Prostate gland (tissue), 2 donors: ENCODE data around the gene ZCCHC10. TPM values are rescaled to one million over a fixed set of nuclear protein-coding genes. Genes with fewer than 3 reads are reported as not detected.

Experiments
- DNase-seq: peaks from one replicate; pipeline ENCODE4 v3.0.0-alpha.2; 2019; ENCODE audit warnings: low spot score
- H3K27ac ChIP-seq, 2 donors: fragments of 200-600 bp; sonication (generic); 2 replicates each; pipeline ENCODE4 v1.5.1; 2017 to 2019
- H3K27me3 ChIP-seq: fragments of 200-600 bp; sonication (generic); replicated peaks from 2 replicates; pipeline ENCODE4 v1.5.1; 2019; ENCODE audit not compliant: insufficient read depth
- H3K36me3 ChIP-seq, 2 donors: fragments of 200-600 bp; sonication (generic); 1 replicate in 1 of 2; 2 replicates in 1 of 2; pipeline versions ENCODE4 v1.5.1 to v1.8.1; 2017 to 2019
- H3K4me1 ChIP-seq: fragments of 200-600 bp; sonication (generic); replicated peaks from 2 replicates; pipeline ENCODE4 v1.5.1; 2019
- H3K4me3 ChIP-seq, 2 donors: fragments of 200-600 bp; sonication (generic); 2 replicates each; pipeline ENCODE4 v1.5.1; 2017 to 2019
- H3K9me3 ChIP-seq: fragments of 200-600 bp; sonication (generic); 2 replicates; pipeline ENCODE4 v1.5.1; 2017
- CTCF ChIP-seq, 4 experiments: fragments of 200-600 bp in 2 of 4; fragments of 450-650 bp in 2 of 4; sonication (generic) in 2 of 4; IDR thresholded peaks; 1 replicate in 3 of 4; 2 replicates in 1 of 4; pipeline ENCODE4 v1.5.1; 2016 to 2019; ENCODE audit warnings: antibody characterized with exemption in 4 of 4, mild to moderate bottlenecking in 2 of 4, moderate library complexity in 2 of 4
- POLR2A ChIP-seq: fragments of 450-650 bp; IDR thresholded peaks from one replicate; pipeline ENCODE4 v1.6.1; 2016; ENCODE audit warnings: antibody characterized with exemption, mild to moderate bottlenecking
- POLR2AphosphoS5 ChIP-seq: sonication (generic); formaldehyde crosslinking; IDR thresholded peaks from one replicate; pipeline ENCODE4 v1.6.1; 2017; ENCODE audit warnings: antibody characterized with exemption
- WGBS: methylation state at CpG from one replicate; pipeline ENCODE4 v1.1.5; 2018; 5-methylcytosine and 5-hydroxymethylcytosine counted together
- intact Hi-C: fragments of 100-400 bp; cut with DNase I; formaldehyde crosslinking; loops from one replicate; pipeline ENCODE4 v1.14.2; 2022
- small RNA-seq, 2 donors: library from RNA; depleted of rRNA; stranded (forward); fragments of <200 nt; gene quantifications; one replicate each; pipeline ENCODE3, GENCODE V24; 2016
- total RNA-seq, 2 donors: library from RNA; depleted of rRNA; stranded (reverse); fragments of >200 nt; gene quantifications; one replicate each; pipeline ENCODE4 v1.1.0, GENCODE V29; 2016

The ZCCHC10 gene
- total RNA-seq, 2 donors from 2014 or later: 7.8 to 10.5 TPM

- Histone ChIP-seq H3K27ac (no peak overlapping the region), H3K9me3 (no peaks in the 10 kb centered on the region), H3K4me1 (no peaks in the 10 kb centered on the region), H3K36me3 (no peaks in the 10 kb centered on the region), H3K27me3 (no peaks in the 10 kb centered on the region), H3K4me3 (no peak overlapping the region)
- TF ChIP-seq POLR2A: no peak
- TF ChIP-seq POLR2AphosphoS5: peak; percentile 30
- TF ChIP-seq CTCF (IDR thresholded peaks at IDR 0.05): no peak
- intact Hi-C loops: no loop called here
- WGBS: 49% methylated on average over 6 of the region's 6 CpGs
- no peak for DNase-seq
Observed at GRCh38 chr5:132953710-132954109, 72.6 kb downstream of the ZCCHC10 start.

GRCh38 chr5:132952829-132953228, 73.5 kb downstream of the ZCCHC10 start:
- Histone ChIP-seq H3K36me3 (no peaks in the 10 kb centered on the region), H3K27me3 (no peaks in the 10 kb centered on the region), H3K4me3 (no peak overlapping the region), H3K9me3 (no peaks in the 10 kb centered on the region), H3K27ac (no peak overlapping the region), H3K4me1 (no peaks in the 10 kb centered on the region)
- intact Hi-C loops: no loop called here
- WGBS: 85% methylated on average over 2 of the region's 2 CpGs
- no peak for DNase-seq
- no peak for TF ChIP-seq POLR2AphosphoS5
- TF ChIP-seq CTCF (IDR thresholded peaks at IDR 0.05): no peak
- no peak for TF ChIP-seq POLR2A

GRCh38 chr5:132951897-132952296, 74.5 kb downstream of the ZCCHC10 start:
- H3K4me3 ChIP-seq: no peak overlapping the region
- no peak for DNase-seq
- intact Hi-C loops: no loop called here
- no peak for TF ChIP-seq POLR2AphosphoS5
- TF ChIP-seq POLR2A: no peak
- TF ChIP-seq CTCF (IDR thresholded peaks at IDR 0.05): no peak
- H3K27me3 ChIP-seq: no peaks in the 10 kb centered on the region
- no peaks in the 10 kb centered on the region for H3K4me1 ChIP-seq
- H3K9me3 ChIP-seq: no peaks in the 10 kb centered on the region
- no peak overlapping the region for H3K27ac ChIP-seq
- 90% methylated on average over 2 of the region's 2 CpGs for WGBS
- no peaks in the 10 kb centered on the region for H3K36me3 ChIP-seq

- intact Hi-C loops: no loop called here
- Histone ChIP-seq H3K4me1 (no peaks in the 10 kb centered on the region), H3K9me3 (no peaks in the 10 kb centered on the region), H3K4me3 (no peak overlapping the region), H3K36me3 (no peaks in the 10 kb centered on the region), H3K27ac (no peak overlapping the region), H3K27me3 (no peaks in the 10 kb centered on the region)
- TF ChIP-seq POLR2A: no peak
- no peak for DNase-seq
- 90% methylated on average over 2 of the region's 2 CpGs for WGBS
Observed at GRCh38 chr5:132949136-132949535, 77.2 kb downstream of the ZCCHC10 start.

- no peak overlapping the region for H3K27ac ChIP-seq
Observed at GRCh38 chr5:132947671-132948070, 78.7 kb downstream of the ZCCHC10 start.

More at GRCh38 chr5:132947671-132948070, 78.7 kb downstream of the ZCCHC10 start:
- TF ChIP-seq CTCF (IDR thresholded peaks at IDR 0.05) (no peak), POLR2AphosphoS5 (no peak), POLR2A (no peak)
- Histone ChIP-seq H3K27me3 (no peaks in the 10 kb centered on the region), H3K9me3 (no peaks in the 10 kb centered on the region), H3K36me3 (no peaks in the 10 kb centered on the region), H3K4me1 (no peaks in the 10 kb centered on the region), H3K4me3 (no peak overlapping the region)
- 33% methylated on average over 2 of the region's 2 CpGs for WGBS
- intact Hi-C loops: no loop called here
- no peak for DNase-seq

Small RNA genes lying within 50 kb of the gene (small RNA-seq; reads per million reads assigned to genes)
- gene AC113410.1 (0 reads per million in 2 donors), gene AC113410.3 (0 reads per million in 2 donors), gene ATP6V0E1P1 (0 reads per million in 2 donors), gene RF00019 (0 reads per million in 2 donors)

Other genes starting within 250 kb of the ZCCHC10 start
- gene SEPTIN8, start 249.3 kb downstream of the ZCCHC10 start, total RNA-seq: 10 to 100 TPM; 27.7 to 38.5 TPM
- 10 to 100 TPM in 1 of 2 donors, 1 to 10 TPM in 1; 4.1 to 16.7 TPM for gene SOWAHA, start 213.2 kb downstream of the ZCCHC10 start, total RNA-seq
- gene SHROOM1, start 195.9 kb downstream of the ZCCHC10 start, total RNA-seq: 100 to 1,000 TPM in 1 of 2 donors, 10 to 100 TPM in 1; 62.1 to 364 TPM
- 1 to 10 TPM in 1 of 2 donors, under 1 TPM in 1; 0.09 to 3.2 TPM for gene GDF9, start 160.1 kb downstream of the ZCCHC10 start, total RNA-seq
- gene UQCRQ, start 159.9 kb downstream of the ZCCHC10 start, total RNA-seq: 100 to 1,000 TPM; 201 to 223 TPM
- gene LEAP2, start 152.9 kb downstream of the ZCCHC10 start, total RNA-seq: 1 to 10 TPM in 1 of 2 donors, under 1 TPM in 1; 0.32 to 1.4 TPM
- gene AFF4, start 62.9 kb downstream of the ZCCHC10 start, total RNA-seq: 100 to 1,000 TPM in 1 of 2 donors, 10 to 100 TPM in 1; 57.2 to 105 TPM
- gene HSPA4, start 25.5 kb upstream of the ZCCHC10 start, total RNA-seq: 10 to 100 TPM; 51.1 to 73.5 TPM